GM13976 (cell line): ENCODE measurements around the gene BAZ1B.
A peak's percentile ranks its signal among the peaks of the same experiment; 100 is the strongest.

ENCODE experiments used
- DNase-seq: peaks from one replicate; pipeline ENCODE4 v3.0.0; 2012; ENCODE audit warnings: low spot score
- CTCF ChIP-seq: IDR thresholded peaks from 2 replicates; pipeline ENCODE4 v1.5.1; 2012; ENCODE audit warnings: borderline replicate concordance, mild to moderate bottlenecking; ENCODE audit not compliant: insufficient read depth; ENCODE audit errors: extremely low read depth, missing control alignments, control extremely low read depth
- in situ Hi-C: fragments of 300-500 bp; cut with MboI; formaldehyde crosslinking; loops from one replicate; pipeline ENCODE4 v1.12.0; 2022; ENCODE audit warnings: low sequenced_read_pairs, mixed read lengths, inconsistent platforms; ENCODE audit not compliant: unreplicated experiment

Gene BAZ1B

GRCh38 chr7:73521636-73522104 lies 423 bp downstream of the BAZ1B start:
- no peak for TF ChIP-seq CTCF
- in situ Hi-C loops, result no loop called here
- peak; percentile 85 for DNase-seq

DNA sequence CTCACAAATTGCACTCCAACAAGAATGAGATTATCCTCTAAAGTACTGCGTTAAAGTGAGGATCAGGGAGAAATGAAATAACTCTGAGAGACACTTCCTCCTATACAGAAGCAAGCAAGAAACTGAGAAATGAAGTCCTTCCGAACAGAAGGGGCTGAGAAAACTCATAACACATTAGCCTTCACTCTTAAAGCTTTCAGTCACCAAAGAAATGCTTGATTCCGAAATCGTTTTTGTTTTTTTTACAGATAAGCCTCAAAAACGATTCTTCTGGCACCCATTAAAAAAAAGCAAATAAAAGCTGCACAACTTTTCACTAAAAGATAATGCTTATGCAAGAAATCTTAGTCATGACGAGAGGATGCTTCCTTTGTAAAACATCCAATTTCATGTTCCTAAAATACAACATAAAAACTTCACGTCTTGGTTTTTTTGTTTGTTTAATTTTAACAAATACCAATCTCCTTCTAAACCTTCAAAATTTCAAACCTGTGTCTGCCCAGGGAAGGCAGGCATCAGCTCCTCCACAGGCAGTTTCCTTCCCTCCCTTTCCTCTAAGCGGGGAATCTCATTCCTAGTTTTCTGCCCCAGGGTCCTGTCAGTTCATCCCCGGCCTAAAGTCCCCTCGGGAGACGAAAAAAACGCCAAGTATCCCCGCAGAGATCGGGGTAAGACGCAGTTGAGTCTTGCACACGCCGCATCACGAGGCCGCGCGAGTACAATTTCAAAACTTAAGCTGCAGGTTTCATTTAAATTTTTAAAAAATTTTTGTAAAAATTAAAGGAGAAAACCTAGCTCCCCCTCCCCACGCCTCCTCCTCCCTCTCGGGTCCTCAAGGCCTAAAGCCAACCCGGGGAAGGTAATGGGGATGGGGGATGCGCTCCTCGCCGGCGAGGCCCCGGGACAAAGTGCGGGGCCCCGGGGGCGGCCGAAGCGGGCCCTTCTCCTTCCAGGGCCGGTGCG lies 1.1 kb downstream of the BAZ1B start:
- in situ Hi-C loops, result no loop called here
- TF ChIP-seq CTCF, result no peak
- DNase-seq, result no peak

GRCh38 chr7:73519867-73520672 lies 2.0 kb downstream of the BAZ1B start:
- in situ Hi-C loops, result no loop called here
- TF ChIP-seq CTCF, result no peak
- no peak for DNase-seq

GRCh38 chr7:73518470-73518869 lies 3.6 kb downstream of the BAZ1B start:
- no peak for DNase-seq
- in situ Hi-C loops, result no loop called here
- TF ChIP-seq CTCF, result no peak

DNA sequence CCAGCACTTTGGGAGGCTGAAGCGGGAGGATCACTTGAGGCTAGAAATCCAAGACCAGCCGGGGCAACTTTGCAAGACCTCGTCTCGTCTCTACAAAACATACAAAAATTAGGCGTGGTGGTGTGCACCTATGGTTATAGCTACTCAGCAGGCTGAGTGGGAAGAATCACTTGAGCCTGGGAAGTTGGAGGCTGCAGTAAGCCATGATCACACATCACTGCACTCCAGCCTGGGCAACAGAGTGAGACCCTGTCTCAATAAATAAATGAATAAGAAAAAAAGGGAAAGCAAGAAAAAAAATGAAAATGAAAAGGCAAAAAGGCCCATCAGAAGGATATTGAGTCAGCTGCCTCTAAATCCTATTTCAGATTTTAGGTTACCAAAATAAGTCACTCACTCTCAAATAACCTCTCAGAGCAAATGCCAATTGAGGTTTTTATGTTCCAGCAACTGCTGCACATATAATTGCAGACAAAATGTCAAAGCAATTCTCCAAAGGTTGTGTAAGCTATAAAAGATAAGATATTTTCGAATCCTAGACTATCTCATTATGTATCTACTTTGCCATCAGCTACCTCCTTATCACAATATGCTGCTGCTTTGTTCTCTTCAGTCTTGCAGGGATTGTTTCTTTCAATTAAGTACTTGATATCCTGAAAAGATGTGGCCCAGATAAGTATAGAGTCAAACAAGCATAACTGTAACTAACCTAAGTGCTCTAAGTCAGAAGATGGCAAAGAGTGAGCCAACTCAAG lies 4.7 kb downstream of the BAZ1B start:
- in situ Hi-C loops, result no loop called here
- DNase-seq, result no peak
- no peak for TF ChIP-seq CTCF

- in situ Hi-C loops, result no loop called here
- TF ChIP-seq CTCF, result no peak
- no peak for DNase-seq
Observed at GRCh38 chr7:73515178-73515577, 6.9 kb downstream of the BAZ1B start.
